ENCODE measurements around the gene LBHD2. TPM values are rescaled to one million over a fixed set of nuclear protein-coding genes. Genes with fewer than 3 reads are reported as not detected.
A peak's percentile ranks its signal among the peaks of the same experiment; 100 is the strongest.

Gene LBHD2
- total and polyA plus RNA-seq, 10 of the 15 experiments (the other 5 are each of a cell fraction or from before 2014, with no cell fraction given), result not detected

- TF ChIP-seq, protein P1, sequence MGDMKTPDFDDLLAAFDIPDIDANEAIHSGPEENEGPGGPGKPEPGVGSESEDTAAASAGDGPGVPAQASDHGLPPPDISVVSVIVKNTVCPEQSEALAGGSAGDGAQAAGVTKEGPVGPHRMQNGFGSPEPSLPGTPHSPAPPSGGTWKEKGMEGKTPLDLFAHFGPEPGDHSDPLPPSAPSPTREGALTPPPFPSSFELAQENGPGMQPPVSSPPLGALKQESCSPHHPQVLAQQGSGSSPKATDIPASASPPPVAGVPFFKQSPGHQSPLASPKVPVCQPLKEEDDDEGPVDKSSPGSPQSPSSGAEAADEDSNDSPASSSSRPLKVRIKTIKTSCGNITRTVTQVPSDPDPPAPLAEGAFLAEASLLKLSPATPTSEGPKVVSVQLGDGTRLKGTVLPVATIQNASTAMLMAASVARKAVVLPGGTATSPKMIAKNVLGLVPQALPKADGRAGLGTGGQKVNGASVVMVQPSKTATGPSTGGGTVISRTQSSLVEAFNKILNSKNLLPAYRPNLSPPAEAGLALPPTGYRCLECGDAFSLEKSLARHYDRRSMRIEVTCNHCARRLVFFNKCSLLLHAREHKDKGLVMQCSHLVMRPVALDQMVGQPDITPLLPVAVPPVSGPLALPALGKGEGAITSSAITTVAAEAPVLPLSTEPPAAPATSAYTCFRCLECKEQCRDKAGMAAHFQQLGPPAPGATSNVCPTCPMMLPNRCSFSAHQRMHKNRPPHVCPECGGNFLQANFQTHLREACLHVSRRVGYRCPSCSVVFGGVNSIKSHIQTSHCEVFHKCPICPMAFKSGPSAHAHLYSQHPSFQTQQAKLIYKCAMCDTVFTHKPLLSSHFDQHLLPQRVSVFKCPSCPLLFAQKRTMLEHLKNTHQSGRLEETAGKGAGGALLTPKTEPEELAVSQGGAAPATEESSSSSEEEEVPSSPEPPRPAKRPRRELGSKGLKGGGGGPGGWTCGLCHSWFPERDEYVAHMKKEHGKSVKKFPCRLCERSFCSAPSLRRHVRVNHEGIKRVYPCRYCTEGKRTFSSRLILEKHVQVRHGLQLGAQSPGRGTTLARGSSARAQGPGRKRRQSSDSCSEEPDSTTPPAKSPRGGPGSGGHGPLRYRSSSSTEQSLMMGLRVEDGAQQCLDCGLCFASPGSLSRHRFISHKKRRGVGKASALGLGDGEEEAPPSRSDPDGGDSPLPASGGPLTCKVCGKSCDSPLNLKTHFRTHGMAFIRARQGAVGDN (IDR thresholded peaks at IDR 0.05), result no peak
- no peak for TF ChIP-seq ZNF384 (IDR thresholded peaks at IDR 0.05; ENCODE audit: borderline replicate concordance, low read depth, low read length)
- no peak for TF ChIP-seq CHD1 (IDR thresholded peaks at IDR 0.05; ENCODE audit: low read depth, low read length)
- no peak for TF ChIP-seq RB1 (IDR thresholded peaks at IDR 0.05; ENCODE audit: borderline replicate concordance)
- no peak for TF ChIP-seq NFYB (IDR thresholded peaks at IDR 0.05; ENCODE audit: insufficient read depth, low read depth, low read length)
- TF ChIP-seq HSF1 (IDR thresholded peaks at IDR 0.05; ENCODE audit: low read depth, low read length), result no peak
- TF ChIP-seq, protein P2, sequence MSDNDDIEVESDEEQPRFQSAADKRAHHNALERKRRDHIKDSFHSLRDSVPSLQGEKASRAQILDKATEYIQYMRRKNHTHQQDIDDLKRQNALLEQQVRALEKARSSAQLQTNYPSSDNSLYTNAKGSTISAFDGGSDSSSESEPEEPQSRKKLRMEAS (IDR thresholded peaks at IDR 0.05; ENCODE audit: low read depth, low read length), result no peak
- no peak for TF ChIP-seq SREBF2 (IDR thresholded peaks at IDR 0.05; ENCODE audit: low read length)
- TF ChIP-seq BCL3 (IDR thresholded peaks at IDR 0.05; ENCODE audit: borderline replicate concordance, insufficient read depth, low read depth, low read length, poor library complexity, severe bottlenecking), result no peak
- TF ChIP-seq LARP7 (IDR thresholded peaks at IDR 0.05), result 0 out of 2 replicates have a peak, but pooled peaks have one; percentile 18
- TF ChIP-seq BACH1 (IDR thresholded peaks at IDR 0.05; ENCODE audit: borderline replicate concordance), result no peak
- no peak for TF ChIP-seq CBFB (IDR thresholded peaks at IDR 0.05; ENCODE audit: low read depth)
- TF ChIP-seq CREB1 (IDR thresholded peaks at IDR 0.05; ENCODE audit: low read depth), result no peak
- no peak for TF ChIP-seq NBN (IDR thresholded peaks at IDR 0.05)
- TF ChIP-seq, protein P3, sequence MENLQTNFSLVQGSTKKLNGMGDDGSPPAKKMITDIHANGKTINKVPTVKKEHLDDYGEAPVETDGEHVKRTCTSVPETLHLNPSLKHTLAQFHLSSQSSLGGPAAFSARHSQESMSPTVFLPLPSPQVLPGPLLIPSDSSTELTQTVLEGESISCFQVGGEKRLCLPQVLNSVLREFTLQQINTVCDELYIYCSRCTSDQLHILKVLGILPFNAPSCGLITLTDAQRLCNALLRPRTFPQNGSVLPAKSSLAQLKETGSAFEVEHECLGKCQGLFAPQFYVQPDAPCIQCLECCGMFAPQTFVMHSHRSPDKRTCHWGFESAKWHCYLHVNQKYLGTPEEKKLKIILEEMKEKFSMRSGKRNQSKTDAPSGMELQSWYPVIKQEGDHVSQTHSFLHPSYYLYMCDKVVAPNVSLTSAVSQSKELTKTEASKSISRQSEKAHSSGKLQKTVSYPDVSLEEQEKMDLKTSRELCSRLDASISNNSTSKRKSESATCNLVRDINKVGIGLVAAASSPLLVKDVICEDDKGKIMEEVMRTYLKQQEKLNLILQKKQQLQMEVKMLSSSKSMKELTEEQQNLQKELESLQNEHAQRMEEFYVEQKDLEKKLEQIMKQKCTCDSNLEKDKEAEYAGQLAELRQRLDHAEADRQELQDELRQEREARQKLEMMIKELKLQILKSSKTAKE (IDR thresholded peaks at IDR 0.05; ENCODE audit: low read depth, poor library complexity, severe bottlenecking), result no peak
- TF ChIP-seq SMAD1 (IDR thresholded peaks at IDR 0.05; ENCODE audit: low read depth, partially characterized antibody), result peak; percentile 72
- TF ChIP-seq, protein P4, sequence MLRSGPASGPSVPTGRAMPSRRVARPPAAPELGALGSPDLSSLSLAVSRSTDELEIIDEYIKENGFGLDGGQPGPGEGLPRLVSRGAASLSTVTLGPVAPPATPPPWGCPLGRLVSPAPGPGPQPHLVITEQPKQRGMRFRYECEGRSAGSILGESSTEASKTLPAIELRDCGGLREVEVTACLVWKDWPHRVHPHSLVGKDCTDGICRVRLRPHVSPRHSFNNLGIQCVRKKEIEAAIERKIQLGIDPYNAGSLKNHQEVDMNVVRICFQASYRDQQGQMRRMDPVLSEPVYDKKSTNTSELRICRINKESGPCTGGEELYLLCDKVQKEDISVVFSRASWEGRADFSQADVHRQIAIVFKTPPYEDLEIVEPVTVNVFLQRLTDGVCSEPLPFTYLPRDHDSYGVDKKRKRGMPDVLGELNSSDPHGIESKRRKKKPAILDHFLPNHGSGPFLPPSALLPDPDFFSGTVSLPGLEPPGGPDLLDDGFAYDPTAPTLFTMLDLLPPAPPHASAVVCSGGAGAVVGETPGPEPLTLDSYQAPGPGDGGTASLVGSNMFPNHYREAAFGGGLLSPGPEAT (IDR thresholded peaks at IDR 0.05; ENCODE audit: low read depth), result peak; percentile 88
- no peak for TF ChIP-seq TAF1 (IDR thresholded peaks at IDR 0.05; ENCODE audit: borderline replicate concordance, low read depth, low read length)
Observed at GRCh38 chr14:103121846-103122584, 38.0 kb downstream of the LBHD2 start (continued).
